Measurements from ENCODE around the gene ENDOU. TPM values are rescaled to one million over a fixed set of nuclear protein-coding genes. Genes with fewer than 3 reads are reported as not detected.

ENDOU gene, protein sequence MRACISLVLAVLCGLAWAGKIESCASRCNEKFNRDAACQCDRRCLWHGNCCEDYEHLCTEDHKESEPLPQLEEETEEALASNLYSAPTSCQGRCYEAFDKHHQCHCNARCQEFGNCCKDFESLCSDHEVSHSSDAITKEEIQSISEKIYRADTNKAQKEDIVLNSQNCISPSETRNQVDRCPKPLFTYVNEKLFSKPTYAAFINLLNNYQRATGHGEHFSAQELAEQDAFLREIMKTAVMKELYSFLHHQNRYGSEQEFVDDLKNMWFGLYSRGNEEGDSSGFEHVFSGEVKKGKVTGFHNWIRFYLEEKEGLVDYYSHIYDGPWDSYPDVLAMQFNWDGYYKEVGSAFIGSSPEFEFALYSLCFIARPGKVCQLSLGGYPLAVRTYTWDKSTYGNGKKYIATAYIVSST
- 0.04 TPM for total RNA-seq (2013)
- polyA plus RNA-seq, result under 1 TPM in 2 of 3 donors, not detected in 1; 0.17 to 0.40 TPM
- 0.56 TPM in 1 of 2 replicates, not detected in the other for polyA minus RNA-seq
- 0 to 1.8 (median 0.31) reads per million in 11 experiments for total RNA-seq

DNA sequence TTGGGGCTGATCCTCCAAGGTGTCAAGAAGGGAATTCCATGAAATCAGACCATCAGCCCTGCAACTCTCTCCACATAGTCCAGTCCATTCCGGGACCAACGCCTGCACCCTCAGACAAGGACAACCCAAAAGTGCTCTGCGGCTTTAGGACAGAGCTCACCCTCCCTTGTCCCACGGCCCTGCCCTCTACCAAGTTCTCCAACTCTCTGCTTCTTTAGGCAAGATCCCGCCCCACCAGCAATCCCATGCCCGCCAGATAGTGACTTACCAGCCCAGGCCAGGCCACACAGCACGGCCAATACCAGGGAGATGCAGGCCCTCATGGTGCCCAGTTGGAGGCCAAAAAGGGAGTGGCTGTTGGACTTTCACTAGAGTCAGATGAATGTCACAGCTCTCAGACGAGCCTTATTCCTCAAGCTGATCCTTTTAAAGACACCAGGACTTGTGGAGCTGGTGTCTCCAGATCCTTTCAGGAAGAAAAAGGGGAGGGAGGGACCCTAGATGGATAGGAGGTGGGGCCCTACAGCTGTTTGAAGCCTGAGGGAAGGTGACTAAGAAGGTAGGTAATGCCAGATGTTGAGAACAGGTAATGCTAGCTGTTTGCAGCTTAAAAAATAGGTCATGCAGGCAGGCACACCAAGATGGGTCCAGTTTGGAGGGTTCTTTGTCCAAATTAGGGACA, at the start of gene ENDOU:
ENDOU (minus strand) TSS at position 400 of the 682 bp plus-strand sequence; CDS start at position 323, 77 bp downstream.
- no peak within 1 kb of the TSS for H3K4me3 Mint-ChIP-seq
- H3K36me3 ChIP-seq (replicated peaks in 1 of 2; ENCODE audit: control insufficient read depth in 1 of 2, insufficient read depth in 2 of 2, low read length in 2 of 2), result peaks cover 0 to 23% of the 10 kb centered on the region in 2 donors
- 96% methylated on average over 6 of the region's 8 CpGs for WGBS (ENCODE audit: insufficient coverage)
- peaks cover 41 to 51% of the 10 kb centered on the region in 2 donors for H3K36me3 Mint-ChIP-seq
- H3K4me2 ChIP-seq (replicated peaks; ENCODE audit: extremely low read depth, low read length, poor library complexity, severe bottlenecking), result no peak within 1 kb of the TSS
- H2AFZ ChIP-seq (ENCODE audit: insufficient read depth, low read depth, low read length, poor library complexity, severe bottlenecking), result no peak within 1 kb of the TSS
- H3K27me3 ChIP-seq (ENCODE audit: control insufficient read depth in 2 of 2, insufficient read depth in 2 of 2, low read length in 2 of 2), result no peaks in the 10 kb centered on the region
- intact Hi-C loops (cut with micrococcal nuclease), result no loop called here
- no peaks in the 10 kb centered on the region for H3K79me2 ChIP-seq (ENCODE audit: insufficient read depth, low read length)
- no peak for DNase-seq
- H3K27ac Mint-ChIP-seq, result peak within 1 kb of the TSS in 1 of 7 donors; percentile 37
- H3K9ac ChIP-seq (ENCODE audit: insufficient read depth, low read length, poor library complexity, severe bottlenecking), result no peak within 1 kb of the TSS
- H3K4me3 ChIP-seq (replicated peaks in 1 of 3; ENCODE audit: low read depth in 2 of 3, low read length in 3 of 3), result no peak within 1 kb of the TSS
- H3K4me1 ChIP-seq (ENCODE audit: control insufficient read depth in 1 of 2, insufficient read depth in 2 of 2, low read length in 2 of 2), result peaks cover 8 to 15% of the 10 kb centered on the region in 2 donors
- peaks cover 4 to 15% (median 4%) of the 10 kb centered on the region in 3 donors for H3K27me3 Mint-ChIP-seq (ENCODE audit: low read depth in 3 of 3)
- no peaks in the 10 kb centered on the region for H3K9me3 ChIP-seq (replicated peaks in 1 of 2; ENCODE audit: control insufficient read depth in 1 of 2, insufficient read depth in 1 of 2, low read length in 2 of 2)
- peaks cover 17% of the 10 kb centered on the region for H3K4me1 Mint-ChIP-seq
- H4K20me1 ChIP-seq (ENCODE audit: insufficient read depth, low read length), result no peaks in the 10 kb centered on the region
- TF ChIP-seq, protein P1, sequence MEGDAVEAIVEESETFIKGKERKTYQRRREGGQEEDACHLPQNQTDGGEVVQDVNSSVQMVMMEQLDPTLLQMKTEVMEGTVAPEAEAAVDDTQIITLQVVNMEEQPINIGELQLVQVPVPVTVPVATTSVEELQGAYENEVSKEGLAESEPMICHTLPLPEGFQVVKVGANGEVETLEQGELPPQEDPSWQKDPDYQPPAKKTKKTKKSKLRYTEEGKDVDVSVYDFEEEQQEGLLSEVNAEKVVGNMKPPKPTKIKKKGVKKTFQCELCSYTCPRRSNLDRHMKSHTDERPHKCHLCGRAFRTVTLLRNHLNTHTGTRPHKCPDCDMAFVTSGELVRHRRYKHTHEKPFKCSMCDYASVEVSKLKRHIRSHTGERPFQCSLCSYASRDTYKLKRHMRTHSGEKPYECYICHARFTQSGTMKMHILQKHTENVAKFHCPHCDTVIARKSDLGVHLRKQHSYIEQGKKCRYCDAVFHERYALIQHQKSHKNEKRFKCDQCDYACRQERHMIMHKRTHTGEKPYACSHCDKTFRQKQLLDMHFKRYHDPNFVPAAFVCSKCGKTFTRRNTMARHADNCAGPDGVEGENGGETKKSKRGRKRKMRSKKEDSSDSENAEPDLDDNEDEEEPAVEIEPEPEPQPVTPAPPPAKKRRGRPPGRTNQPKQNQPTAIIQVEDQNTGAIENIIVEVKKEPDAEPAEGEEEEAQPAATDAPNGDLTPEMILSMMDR (IDR thresholded peaks at IDR 0.05), result no peak
- H3K27ac ChIP-seq (ENCODE audit: low read depth in 1 of 2, low read length in 2 of 2), result no peak within 1 kb of the TSS
- H3K9me3 Mint-ChIP-seq, result peaks cover 0 to 2% (median 0%) of the 10 kb centered on the region in 7 donors

- H3K4me3 ChIP-seq (replicated peaks in 1 of 3; ENCODE audit: low read depth in 2 of 3, low read length in 3 of 3), result no peak overlapping the region
- no peaks in the 10 kb centered on the region for H3K27me3 ChIP-seq (ENCODE audit: control insufficient read depth in 2 of 2, insufficient read depth in 2 of 2, low read length in 2 of 2)
- peaks cover 9% of the 10 kb centered on the region for H3K79me2 ChIP-seq (ENCODE audit: insufficient read depth, low read length)
- peak overlapping the region in 5 of 7 donors; percentile 20 to 85 (median 37) for H3K27ac Mint-ChIP-seq
- H3K9me3 ChIP-seq (replicated peaks in 1 of 2; ENCODE audit: control insufficient read depth in 1 of 2, insufficient read depth in 1 of 2, low read length in 2 of 2), result no peaks in the 10 kb centered on the region
- peaks cover 0 to 7% (median 0%) of the 10 kb centered on the region in 7 donors for H3K9me3 Mint-ChIP-seq
- no peak overlapping the region for H2AFZ ChIP-seq (ENCODE audit: insufficient read depth, low read depth, low read length, poor library complexity, severe bottlenecking)
- H3K36me3 Mint-ChIP-seq, result peaks cover 0 to 2% of the 10 kb centered on the region in 2 donors
- TF ChIP-seq, protein P1 (IDR thresholded peaks at IDR 0.05), result no peak
- H3K4me1 Mint-ChIP-seq, result peaks cover 54% of the 10 kb centered on the region
- WGBS (ENCODE audit: insufficient coverage), result 84% methylated on average over 3 of the region's 7 CpGs
- H3K27me3 Mint-ChIP-seq (ENCODE audit: low read depth in 3 of 3), result peaks cover 2 to 13% (median 2%) of the 10 kb centered on the region in 3 donors
- peak overlapping the region; percentile 3 for H3K4me2 ChIP-seq (replicated peaks; ENCODE audit: extremely low read depth, low read length, poor library complexity, severe bottlenecking)
- peak overlapping the region; percentile 32 to 42 for H3K27ac ChIP-seq (ENCODE audit: low read depth in 1 of 2, low read length in 2 of 2)
- peaks cover 50% of the 10 kb centered on the region for H4K20me1 ChIP-seq (ENCODE audit: insufficient read depth, low read length)
- no peak for DNase-seq
- no peak overlapping the region for H3K4me3 Mint-ChIP-seq
- H3K36me3 ChIP-seq (replicated peaks in 1 of 2; ENCODE audit: control insufficient read depth in 1 of 2, insufficient read depth in 2 of 2, low read length in 2 of 2), result no peaks in the 10 kb centered on the region
- H3K4me1 ChIP-seq (ENCODE audit: control insufficient read depth in 1 of 2, insufficient read depth in 2 of 2, low read length in 2 of 2), result peaks cover 62 to 66% of the 10 kb centered on the region in 2 donors
- intact Hi-C loops (cut with micrococcal nuclease), result loop anchor here in 1 of 2 donors (5.0 kb wide), 2 partner anchors 32 to 122 kb away; no protein-coding TSS in a partner anchor
- H3K9ac ChIP-seq (ENCODE audit: insufficient read depth, low read length, poor library complexity, severe bottlenecking), result no peak overlapping the region
Observed at GRCh38 chr12:47774663-47775062, 49.4 kb upstream of the ENDOU start.
